Activated CD8-positive, alpha-beta memory T cell treated with anti-CD3 and anti-CD28 coated beads for 1 hour (primary cell): ENCODE results near the gene DMD.

Experiments
- DNase-seq, 2 donors: peaks; one replicate each; pipeline ENCODE4 v3.0.0-alpha.2; 2020; ENCODE audit warnings: low read depth in 1 of 2; ENCODE audit errors: extremely low read depth in 1 of 2

Gene DMD

DNA sequence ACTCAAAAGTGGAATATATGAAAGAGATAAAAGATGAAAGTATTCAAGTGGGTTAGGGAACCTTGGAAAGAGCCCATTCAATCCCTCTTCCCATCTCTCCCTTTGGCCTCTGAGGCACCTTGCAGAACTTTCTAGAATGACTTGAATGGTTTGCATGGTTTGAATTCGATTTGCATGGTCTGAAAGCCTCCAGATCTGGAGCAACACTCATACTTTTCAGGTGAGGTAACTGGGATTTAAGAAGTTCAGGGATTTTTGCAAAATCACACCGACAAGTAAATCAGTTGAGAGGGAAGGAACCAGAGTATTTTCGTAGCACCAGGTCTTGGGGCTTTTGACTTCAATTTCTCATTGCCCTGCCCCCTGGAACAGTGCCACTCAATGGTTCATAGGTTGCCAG lies 1663.5 kb downstream of the DMD start:
- no peak for DNase-seq

DNA sequence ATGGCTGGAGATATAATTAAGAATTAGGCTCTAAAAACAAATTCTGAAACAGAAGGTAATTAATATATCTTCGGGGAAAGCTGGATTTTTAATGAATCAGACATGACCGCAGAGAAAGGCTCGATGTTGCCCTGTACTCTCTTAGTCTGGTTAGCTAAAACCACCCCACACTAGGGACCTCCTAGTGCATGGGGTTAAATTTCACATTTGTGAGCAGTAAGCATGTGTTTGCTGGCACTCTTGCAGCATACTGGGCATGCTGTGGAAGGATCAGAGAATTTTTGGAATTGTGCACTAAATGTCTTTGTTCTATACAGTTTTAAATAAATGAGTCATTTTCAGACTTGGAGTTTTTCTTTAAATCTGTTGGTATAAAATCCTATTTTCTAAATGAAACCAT lies 1663.9 kb downstream of the DMD start:
- no peak for DNase-seq

DNA sequence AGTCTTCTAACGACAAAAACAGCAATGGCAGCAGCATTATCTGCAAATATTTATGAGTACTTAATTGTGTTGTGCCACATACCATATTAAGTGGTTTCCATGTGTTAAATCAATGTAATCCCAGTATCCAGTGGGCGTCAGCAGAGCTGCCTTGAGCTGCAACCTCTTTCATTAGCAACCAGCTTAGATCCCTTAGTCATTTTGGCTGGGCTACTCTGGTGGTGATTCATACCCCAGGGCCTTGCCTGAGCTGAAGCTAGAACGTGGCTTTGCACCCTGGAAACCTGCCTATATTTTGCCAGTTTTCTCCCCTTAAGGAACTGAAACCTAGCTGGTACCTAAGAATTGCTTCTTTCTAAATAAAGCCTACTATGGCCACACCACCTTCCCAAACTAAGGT lies 1665.2 kb downstream of the DMD start:
- DNase-seq = no peak

DNA sequence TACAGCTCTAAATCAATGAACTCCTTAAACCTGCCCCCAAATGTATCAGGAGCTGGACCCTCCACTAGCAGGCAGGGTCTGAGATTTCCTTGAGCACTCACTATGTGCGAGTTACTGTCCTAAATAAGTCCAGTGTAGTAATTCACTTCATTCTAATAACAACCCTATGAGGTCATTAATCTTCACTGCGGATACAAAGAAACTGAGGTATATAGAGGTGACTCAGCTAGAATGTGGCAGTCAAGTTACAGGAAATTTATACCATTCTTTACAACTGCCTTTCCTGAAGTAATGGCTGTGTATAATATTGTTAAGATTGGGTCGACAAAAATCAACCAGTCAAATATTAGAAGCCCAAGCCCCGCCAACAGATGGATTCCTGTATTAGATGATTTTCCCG lies 1665.6 kb downstream of the DMD start:
- DNase-seq = no peak

DNA sequence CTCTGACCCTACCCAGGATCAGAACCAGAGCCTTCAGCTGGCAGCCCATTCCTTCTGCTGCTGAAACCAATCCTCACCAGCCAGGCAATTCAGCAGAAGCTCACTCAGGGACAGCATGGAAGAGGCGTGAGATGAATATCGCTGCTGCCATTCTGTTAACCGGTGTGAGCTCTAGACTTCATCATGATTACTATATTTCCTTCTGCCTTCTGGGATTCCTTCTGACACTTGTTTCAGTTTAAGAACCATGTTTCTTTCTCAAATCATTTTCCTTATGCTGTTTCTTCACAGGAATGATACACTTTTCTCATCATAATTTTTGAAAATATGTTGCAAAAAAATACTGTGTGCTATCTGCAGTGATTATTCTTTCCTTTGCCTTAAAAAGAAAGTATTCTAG lies 1666.2 kb downstream of the DMD start:
- no peak for DNase-seq

DNA sequence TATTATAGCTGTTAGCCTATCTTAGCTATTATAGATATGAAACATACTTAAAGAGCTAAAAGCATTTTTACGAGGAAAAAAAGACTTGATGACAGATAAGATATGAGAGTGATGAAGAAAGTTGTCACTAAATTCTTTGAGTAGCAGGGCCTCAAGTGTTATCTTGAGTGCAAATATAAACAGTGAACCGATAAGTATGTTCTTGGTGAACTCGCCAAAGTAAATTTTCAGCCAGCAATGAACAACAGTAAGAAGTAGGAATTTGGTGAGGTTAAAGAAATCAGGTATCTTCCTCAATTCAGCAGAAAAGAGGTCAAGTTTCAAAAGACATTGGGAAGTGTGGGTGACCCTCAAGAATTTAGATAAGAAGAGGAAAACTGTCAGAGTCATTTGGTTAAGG lies 1667.7 kb downstream of the DMD start:
- DNase-seq = no peak

DNA sequence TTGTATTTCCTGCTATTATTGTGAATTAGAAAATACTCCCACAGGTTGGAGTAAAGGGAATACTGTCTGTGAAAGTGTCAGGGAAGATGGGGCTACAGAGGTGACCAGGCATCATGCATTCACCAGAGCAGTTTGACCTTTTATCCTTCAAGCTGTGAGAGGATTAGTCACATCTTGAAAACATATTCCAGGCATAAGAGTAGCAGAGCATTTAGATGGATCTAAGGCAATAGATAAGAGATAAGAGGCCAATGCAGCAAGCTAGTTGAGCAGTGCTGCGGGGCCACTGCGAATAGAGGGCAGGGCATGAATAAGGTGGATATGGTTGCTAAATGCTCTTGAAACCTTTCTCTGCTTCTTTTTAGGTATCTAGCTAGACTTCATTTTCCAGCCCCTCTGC lies 1668.8 kb downstream of the DMD start:
- no peak for DNase-seq

DNA sequence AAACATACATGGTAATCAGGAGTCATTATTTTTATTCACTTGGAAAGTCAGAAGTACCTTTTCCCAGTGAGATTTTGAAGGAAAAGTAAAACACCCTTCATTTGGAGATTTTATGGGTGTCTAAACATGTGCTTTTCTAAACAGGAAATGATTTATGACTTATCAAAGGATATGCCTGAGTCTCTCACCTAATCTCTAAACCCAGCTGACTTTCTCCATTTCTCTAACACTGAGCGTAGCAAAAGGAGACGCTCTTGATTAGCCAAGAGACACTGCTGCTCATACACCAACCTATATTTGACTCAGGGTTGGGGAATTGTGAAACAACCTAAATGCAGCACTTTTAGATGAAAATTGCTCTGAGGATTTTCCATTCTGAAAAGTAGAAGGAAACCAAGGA lies 1671.0 kb downstream of the DMD start:
- no peak for DNase-seq

DNA sequence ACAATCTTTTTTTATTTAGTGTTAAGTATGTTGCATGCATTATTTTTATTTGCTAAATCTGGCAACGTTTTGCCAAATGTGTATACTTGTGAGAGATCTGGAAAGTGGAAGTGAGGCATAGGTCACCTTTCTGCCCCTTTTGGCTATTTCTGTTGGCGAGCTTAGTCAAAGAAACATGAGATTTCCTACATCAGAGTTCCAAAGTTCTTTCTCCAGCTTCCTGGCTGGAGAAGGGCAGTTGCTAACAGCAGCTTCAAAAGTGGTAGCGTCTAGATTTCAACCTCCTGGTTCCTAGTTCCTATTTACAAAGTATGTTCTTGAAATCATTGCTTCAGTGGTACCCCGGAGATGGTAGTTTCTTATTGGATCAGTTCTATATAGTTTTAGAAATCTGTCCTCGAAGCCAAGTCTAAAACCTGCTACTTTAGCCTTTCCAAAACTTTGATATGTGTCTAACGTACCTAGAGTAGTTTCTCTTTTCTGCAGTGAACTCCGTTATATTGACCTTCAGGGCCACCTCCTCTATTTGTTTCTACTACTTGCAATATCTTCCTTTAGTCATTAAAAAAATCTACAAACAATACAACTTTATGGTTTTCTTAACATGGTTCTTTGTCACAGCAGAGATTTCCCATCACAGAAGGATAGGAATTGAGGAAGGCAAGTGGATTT lies 1683.8 kb downstream of the DMD start:
- no peak for DNase-seq

DNA sequence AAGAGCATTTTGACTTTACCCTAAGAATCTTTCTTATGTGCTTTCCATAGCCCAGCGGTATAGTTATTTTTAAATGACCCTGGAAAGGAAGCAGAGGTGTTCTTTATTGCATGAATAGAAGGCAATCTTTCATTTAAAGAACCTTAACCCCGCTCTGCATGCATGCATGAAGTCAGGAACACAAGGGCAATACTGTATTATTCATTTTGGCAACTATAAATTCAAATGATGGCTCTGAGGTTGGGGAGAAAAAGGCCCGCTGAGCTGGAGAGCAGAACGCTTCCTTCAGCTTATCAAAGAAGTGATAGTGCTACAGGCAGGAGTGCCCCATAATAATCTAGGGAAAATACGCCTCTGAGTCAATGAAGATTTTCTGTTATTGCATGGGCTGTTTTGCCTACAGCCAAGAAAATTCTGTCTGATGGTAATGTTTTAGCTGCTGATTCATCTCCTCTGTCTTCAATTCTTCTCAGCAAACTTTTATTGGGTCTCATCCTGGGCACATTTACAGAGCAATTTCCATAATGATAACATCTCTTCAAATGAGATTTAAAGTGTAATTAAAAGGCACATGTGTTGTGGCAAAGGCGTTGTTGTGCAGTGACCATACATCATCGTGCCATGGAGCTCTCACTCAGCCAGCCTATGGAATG lies 1687.3 kb downstream of the DMD start:
- DNase-seq = no peak

DNA sequence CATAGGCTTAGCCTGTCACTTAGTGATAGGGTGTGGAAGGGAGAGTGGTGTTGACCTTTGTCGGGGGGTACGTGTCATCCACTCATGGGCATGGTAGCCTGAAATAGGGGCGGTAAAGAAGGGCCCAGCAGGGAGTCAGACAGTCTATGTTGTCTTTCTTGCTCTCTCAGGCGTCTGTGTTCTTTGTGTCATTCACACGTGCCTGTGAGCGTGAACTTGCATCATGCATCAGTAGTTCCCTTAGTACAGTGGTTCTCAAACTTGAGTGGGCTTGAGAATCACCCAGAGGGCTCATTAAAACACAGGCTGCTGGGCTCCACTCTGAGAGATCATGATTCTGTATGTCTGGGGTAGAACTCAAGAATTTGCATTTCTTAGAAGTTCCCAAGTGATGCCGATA lies 1688.6 kb downstream of the DMD start:
- DNase-seq = no peak

DNA sequence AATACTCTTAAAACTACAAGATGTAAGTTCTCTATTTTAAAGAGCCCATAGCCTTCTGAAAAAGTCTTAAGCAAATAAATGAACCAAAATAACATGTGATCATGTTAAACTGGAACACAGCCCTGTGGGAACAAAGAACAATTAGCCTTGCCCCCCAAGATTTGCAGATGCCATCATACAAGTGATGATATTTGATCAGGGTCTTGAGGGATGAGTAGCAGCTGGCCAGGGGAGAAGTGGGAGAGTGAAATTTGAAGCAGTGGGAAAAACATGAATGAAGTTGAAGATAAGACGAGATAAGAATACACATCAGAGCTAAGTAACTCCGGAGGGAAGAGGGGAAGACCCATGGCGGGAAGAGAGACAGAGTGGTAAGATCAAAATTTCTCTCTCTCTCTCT lies 1689.4 kb downstream of the DMD start:
- no peak for DNase-seq

DNA sequence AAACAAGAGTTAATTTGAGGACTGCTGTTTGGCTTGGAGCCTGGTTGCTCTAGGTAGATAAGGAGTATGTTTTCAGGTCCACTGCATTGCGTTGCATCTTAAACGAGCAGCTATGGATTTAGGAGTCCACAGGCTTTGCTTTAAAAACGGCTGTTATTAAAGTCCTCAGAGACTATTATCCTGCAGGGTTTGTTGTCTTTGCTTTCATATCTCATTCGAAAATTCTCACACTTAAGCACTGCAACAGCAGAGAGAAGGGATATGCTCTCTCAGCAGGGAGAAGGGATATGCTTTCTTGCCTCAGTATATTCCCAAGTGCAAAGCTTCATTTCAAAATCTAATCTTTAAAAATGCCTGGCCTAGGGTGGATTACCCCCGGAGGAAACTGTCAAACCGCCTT lies 1694.8 kb downstream of the DMD start:
- DNase-seq = no peak

DNA sequence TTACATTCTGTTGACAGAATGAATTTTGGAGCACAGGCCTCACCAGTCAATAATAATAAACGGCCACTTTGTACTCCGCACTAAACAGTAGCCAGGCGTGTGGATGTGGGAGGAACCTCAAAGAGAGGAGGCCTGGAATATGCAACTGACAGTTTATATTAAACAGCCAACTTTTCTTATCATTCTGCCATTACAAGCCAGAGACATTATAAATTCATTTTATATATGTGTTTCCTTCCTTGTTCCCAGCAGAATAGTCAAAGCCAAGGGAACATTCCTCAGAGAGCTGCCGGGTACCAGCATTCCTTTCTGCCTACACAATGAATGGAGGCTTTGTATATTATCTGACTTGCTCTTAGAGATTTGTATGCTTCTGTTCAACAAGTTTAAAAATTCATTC lies 1703.0 kb downstream of the DMD start:
- no peak for DNase-seq

DNA sequence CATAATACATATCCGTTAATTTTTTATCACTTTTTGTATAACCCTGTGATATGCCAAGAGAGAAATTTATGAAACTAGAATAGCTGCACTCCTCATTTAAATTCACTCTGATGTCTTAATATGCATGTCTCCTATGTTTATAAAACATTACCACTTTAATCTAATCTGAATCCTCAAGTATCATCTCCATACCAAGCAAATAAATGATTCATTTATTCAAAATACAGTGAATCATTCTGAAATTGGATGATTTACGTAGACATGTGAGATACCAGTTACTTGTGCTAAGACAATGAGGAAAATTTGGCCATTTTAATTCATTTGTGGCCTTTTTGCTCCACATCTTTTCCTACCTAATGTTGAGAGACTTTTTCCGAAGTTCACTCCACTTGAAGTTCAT lies 1704.4 kb downstream of the DMD start:
- no peak for DNase-seq

DNA sequence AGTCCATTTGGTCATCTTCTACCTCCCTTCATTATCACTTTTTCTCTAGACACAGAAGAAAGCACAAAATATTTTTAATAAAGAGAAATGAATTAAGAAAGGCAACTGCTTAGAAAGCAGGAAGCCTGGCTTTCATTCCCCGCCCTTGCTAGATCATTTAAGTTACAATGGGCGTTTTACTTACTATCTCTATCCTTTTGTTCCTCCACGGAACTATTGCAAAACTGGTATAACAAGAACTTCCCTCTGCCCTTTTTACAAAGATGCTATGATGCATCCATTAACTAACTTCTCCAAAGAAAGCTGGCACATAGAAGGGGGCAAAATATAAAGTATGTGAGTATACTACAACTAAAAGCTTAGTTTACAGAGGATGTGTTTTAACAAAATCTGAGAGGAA lies 1705.0 kb downstream of the DMD start:
- DNase-seq = no peak

DNA sequence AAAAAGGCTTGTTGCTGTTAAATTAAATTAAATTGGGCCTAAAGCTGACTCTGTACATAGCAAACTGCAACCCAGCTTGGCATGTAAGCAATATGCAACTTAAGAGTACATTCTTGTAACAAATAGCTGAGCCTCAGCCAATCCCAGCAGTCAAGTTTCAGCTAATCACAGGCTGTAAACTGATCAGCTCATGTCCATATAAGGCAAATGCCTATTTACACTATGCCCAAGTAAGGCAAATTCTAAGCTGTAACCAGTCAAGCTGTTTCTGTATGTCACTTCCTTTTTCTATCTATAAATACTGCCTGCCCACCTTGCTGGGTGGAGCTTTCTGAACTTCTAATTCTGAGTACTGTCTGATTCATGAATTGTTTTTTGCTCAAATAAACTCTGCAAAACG lies 1710.4 kb downstream of the DMD start:
- no peak for DNase-seq

DNA sequence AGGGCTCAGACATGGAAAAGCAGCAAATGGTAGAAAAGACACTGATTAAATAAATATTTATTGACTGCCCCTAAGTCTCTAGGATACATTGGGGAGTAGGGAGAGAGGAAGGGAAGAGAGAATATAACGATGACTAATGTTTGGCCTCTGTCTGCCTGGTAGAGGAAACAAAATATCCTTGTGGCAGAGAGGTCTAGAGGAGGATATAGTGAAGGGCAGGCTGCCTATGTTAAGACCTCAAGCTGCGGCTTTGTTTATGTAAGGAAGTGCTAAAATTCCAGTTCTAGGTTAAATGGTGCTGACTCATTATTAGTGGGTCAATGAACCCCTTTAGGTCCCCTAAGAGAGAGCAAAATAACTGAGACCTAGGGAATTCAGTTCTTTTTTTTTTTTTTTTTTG lies 1712.2 kb downstream of the DMD start:
- no peak for DNase-seq

DNA sequence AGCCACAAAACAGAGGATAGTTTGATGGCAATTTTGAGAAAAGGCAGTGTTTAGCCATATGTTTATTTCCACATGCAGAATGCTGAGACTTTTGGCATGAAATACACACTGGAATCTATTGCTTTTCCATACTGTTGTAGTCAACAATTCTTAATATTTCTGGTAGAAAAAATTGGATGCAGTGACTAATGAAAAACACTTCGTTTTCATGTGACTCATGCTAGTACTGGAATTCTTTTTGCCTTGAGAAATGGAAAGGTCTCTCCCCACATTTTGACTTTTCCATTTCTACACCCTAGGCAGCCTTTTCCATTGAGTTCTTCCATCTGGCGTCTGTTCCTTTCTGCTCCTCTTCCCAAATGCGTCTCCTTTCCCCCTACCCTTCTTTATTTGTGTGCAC lies 1714.3 kb downstream of the DMD start:
- no peak for DNase-seq

DNA sequence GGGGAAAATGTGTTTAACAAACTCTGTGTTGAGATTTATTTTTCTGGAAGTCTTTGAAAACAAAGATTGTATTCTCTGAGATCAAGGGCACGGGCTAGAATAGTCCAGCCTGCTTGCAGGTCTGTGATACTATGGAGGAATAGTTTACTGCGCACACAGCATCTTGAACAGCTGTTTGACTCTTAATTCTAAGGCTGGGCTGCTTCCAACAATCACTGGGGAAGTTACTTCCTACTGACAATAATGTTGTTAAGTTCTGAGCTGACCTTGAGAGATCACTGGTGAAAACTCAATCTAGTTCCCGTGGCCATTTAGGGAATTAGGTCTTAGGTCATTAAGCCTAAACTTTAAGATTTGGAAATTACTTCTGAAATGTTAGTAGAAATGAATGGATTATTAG lies 1723.4 kb downstream of the DMD start:
- no peak for DNase-seq

DNA sequence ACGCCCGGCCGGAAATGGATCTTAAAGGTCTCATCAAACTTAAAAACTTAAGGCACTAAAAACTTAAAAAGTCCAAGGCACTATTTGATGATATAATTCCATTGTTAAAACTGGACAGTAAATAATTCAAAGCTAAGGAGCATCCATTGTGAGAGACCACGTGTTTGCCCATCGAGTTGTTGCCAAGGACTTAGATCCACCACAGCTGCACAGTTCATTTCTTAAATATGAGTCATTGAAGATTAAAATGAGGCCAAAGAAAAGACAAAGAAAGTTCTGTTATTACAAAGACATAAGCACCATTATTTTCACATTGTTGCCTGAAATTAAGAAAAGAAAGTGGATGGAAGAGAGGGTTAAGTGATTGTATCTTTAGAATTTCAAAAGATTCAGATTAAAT lies 1728.0 kb downstream of the DMD start:
- no peak for DNase-seq

DNA sequence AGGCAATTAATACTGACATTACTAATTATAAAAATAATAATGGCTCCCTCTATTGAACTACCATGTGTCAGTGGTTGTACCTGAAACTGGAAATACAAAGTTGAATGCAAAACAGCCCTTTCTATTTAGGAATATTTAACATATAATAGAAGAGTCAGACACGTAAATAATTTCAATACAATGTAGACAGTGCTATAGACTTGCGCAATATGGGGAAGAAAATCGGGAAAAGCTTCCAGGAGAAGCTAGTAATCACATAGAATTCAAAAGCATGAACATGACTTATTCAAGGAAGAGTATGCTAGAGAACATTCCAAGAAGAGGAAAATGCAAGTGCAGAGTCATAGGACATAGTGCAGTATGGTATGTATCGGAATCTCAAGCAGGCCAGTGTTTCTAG lies 1730.7 kb downstream of the DMD start:
- no peak for DNase-seq

DNA sequence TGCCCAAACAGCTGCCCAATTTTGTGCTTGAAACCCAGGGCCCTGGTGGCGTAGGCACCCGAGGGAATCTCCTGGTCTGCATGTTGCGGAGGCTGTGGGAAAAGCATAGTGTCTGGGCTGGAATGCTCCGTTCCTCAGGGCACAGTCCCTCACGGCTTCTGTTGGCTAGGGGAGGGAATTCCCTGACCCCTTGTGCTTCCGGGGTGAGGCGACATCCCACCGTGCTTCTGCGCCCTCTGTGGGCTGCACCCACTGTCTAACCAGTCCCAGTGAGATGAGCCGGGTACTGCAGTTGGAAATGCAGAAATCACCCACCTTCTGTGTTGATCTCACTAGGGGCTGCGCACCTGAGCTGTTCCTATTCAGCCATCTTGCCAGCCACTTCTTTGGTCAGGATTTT lies 1740.1 kb downstream of the DMD start:
- no peak for DNase-seq
